ENCODE results near the gene RCHY1.
"Not testable (repeated sequence)": the region's sequence is repeated elsewhere in the genome, so short reads cannot be mapped to it uniquely, and the experiment has no call there.

Gene RCHY1

DNA sequence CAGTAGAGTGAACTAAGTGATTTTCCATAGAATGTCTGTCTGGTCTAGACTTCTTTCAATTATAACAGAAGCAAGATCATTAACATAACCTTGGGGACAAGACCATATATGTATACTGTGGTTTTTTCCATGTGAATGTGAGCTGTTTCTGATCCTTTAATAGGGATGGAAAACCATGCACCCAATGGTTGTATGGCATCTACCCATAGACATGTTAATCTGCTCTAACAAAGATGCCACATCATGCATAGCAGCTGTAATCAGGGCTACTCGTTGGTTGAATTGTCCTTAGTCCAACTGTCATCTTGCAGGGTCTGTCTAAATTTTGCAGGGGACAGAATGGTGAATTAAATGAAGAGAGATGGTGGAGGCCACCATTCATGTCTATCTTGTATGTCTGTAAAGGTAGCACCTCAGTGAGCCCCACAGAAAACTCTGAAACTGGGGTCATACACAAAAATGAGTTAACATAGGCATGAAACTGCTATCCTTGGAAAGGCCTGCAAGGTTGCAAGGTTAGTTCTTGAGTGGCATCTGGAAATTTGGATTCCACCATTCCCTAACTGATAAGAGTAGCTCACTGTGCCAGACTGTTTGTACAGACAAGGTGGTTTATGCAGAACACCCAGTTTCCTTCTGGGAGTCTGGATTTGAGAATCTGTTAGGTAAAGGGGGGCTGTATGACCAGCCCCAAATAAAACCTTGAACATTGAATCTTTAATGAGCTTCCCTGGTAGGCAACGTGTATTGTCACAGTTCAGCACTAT lies 16.5 kb upstream of the RCHY1 start:
- H3K4me3 ChIP-seq (ENCODE audit: low read depth, low read length), result no peak overlapping the region
- no peak for DNase-seq (ENCODE audit: low read depth)
- TF ChIP-seq MYC (IDR thresholded peaks at IDR 0.05; ENCODE audit: low read depth, low read length), result no peak
- no peak for TF ChIP-seq POLR2A (IDR thresholded peaks at IDR 0.05; ENCODE audit: extremely low read depth, insufficient read length)
- TF ChIP-seq, protein P1, sequence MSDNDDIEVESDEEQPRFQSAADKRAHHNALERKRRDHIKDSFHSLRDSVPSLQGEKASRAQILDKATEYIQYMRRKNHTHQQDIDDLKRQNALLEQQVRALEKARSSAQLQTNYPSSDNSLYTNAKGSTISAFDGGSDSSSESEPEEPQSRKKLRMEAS (IDR thresholded peaks at IDR 0.05; ENCODE audit: low read depth, low read length), result no peak
- TF ChIP-seq, protein P2, sequence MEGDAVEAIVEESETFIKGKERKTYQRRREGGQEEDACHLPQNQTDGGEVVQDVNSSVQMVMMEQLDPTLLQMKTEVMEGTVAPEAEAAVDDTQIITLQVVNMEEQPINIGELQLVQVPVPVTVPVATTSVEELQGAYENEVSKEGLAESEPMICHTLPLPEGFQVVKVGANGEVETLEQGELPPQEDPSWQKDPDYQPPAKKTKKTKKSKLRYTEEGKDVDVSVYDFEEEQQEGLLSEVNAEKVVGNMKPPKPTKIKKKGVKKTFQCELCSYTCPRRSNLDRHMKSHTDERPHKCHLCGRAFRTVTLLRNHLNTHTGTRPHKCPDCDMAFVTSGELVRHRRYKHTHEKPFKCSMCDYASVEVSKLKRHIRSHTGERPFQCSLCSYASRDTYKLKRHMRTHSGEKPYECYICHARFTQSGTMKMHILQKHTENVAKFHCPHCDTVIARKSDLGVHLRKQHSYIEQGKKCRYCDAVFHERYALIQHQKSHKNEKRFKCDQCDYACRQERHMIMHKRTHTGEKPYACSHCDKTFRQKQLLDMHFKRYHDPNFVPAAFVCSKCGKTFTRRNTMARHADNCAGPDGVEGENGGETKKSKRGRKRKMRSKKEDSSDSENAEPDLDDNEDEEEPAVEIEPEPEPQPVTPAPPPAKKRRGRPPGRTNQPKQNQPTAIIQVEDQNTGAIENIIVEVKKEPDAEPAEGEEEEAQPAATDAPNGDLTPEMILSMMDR (IDR thresholded peaks at IDR 0.05; ENCODE audit: low read depth, low read length), result no peak

DNA sequence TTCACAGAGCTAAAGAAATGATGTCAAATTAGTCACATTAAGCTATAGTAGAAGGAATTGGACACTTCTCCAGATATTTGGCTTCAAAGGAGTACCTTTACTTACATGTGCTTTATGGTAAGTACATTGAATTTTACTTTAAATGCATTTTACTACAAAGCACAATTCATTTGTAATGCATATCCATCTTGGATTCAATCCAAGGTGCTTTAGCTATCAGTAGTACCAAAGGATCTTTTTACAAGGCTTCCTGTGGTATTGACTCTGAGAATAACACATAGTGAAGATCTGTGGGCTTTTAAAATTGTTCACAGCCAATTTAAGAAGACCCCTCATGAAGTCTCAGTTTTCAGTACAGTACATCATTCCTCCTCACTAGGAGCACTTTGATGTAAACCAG lies 13.3 kb upstream of the RCHY1 start:
- TF ChIP-seq, protein P2 (IDR thresholded peaks at IDR 0.05; ENCODE audit: low read depth, low read length), result no peak
- TF ChIP-seq MYC (IDR thresholded peaks at IDR 0.05; ENCODE audit: low read depth, low read length), result no peak
- no peak for TF ChIP-seq POLR2A (IDR thresholded peaks at IDR 0.05; ENCODE audit: extremely low read depth, insufficient read length)
- TF ChIP-seq, protein P1 (IDR thresholded peaks at IDR 0.05; ENCODE audit: low read depth, low read length), result no peak
- no peak overlapping the region for H3K4me3 ChIP-seq (ENCODE audit: low read depth, low read length)
- DNase-seq (ENCODE audit: low read depth), result no peak

DNA sequence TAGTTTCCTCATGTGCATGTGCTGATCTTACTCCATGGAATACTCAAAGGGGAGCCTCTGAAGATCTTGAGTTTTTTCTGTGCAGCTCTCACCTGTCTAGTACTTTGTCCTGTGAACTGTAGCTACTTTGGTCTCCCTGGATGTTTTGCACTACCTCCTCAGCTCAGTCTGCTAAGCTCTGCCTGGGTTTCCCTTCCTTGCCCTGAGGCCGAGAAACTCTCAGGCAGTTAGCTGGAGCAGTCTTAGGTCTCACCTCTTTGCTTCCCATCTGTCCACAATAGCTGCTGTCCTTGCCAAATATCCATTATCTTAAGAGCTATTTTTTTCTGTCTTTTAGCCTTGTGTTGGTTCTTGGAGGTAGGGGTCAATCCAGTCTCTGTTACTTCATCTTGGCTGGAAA lies 11.7 kb upstream of the RCHY1 start:
- TF ChIP-seq MYC (IDR thresholded peaks at IDR 0.05; ENCODE audit: low read depth, low read length) (no peak), POLR2A (IDR thresholded peaks at IDR 0.05; ENCODE audit: extremely low read depth, insufficient read length) (no peak)
- TF ChIP-seq, protein P2 (IDR thresholded peaks at IDR 0.05; ENCODE audit: low read depth, low read length), result no peak
- TF ChIP-seq, protein P1 (IDR thresholded peaks at IDR 0.05; ENCODE audit: low read depth, low read length), result no peak
- DNase-seq (ENCODE audit: low read depth), result no peak
- no peak overlapping the region for H3K4me3 ChIP-seq (ENCODE audit: low read depth, low read length)

DNA sequence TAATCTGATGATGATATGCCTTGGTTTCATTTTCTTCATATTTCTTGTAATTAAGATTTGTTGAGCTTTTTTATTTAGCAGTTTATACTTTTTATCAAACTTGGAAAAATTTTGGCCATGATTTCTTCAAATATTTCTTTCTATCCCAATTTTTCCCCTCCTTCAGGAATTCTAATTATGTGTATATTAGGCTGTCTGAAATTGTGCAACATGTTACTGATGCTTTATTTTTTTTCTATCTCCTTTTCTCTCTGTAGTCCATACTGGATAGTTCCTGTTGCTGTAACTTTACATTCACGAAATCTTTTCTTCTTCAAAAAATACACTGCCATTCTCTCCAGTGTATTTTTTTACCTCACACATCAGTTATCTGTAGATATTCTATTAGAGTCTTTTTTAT lies 10.9 kb upstream of the RCHY1 start:
- no peak for DNase-seq (ENCODE audit: low read depth)
- TF ChIP-seq, protein P2 (IDR thresholded peaks at IDR 0.05; ENCODE audit: low read depth, low read length), result no peak
- H3K4me3 ChIP-seq (ENCODE audit: low read depth, low read length), result no peak overlapping the region

DNA sequence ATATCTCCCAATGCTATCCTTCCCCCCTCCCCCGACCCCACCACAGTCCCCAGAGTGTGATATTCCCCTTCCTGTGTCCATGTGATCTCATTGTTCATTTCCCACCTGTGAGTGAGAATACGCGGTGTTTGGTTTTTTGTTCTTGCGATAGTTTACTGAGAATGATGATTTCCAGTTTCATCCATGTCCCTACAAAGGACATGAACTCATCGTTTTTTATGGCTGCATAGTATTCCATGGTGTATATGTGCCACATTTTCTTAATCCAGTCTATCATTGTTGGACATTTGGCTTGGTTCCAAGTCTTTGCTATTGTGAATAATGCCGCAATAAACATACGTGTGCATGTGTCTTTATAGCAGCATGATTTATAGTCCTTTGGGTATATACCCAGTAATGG lies 5.2 kb upstream of the RCHY1 start:
- DNase-seq (ENCODE audit: low read depth), result not testable (repeated sequence)

DNA sequence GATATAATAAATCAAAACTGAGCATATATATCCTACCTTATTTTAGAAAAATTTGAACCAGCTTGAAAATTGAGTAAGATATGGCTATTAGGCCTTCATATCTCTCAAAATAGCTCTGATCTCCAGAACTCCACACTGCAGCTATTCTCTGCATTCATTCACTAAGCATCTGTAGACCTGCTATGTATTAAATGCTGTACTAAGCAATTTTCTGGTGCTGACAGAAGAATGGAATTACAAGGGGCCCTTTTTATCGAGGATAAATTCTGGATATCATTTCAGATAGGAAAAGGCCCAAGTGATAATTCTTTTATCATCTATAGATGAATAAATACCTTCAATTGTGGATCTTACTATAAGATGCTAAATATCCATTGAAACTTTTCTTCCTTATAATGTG lies 1.9 kb upstream of the RCHY1 start:
- DNase-seq (ENCODE audit: low read depth), result no peak
- H3K4me3 ChIP-seq (ENCODE audit: low read depth, low read length), result no peak overlapping the region
- TF ChIP-seq POLR2A (IDR thresholded peaks at IDR 0.05; ENCODE audit: extremely low read depth, insufficient read length) (no peak), MYC (IDR thresholded peaks at IDR 0.05; ENCODE audit: low read depth, low read length) (no peak)
- TF ChIP-seq, protein P2 (IDR thresholded peaks at IDR 0.05; ENCODE audit: low read depth, low read length), result no peak
- TF ChIP-seq, protein P1 (IDR thresholded peaks at IDR 0.05; ENCODE audit: low read depth, low read length), result no peak

More for the DNA sequence above, 5.2 kb upstream of the RCHY1 start:
- H3K4me3 ChIP-seq (ENCODE audit: low read depth, low read length), result not testable (repeated sequence)

All from NB4 (cell line).